Tibial nerve (tissue), 4 donors: ENCODE measurements around the gene FMNL2. TPM values are rescaled to one million over a fixed set of nuclear protein-coding genes. Genes with fewer than 3 reads are reported as not detected.

Experiments used
- DNase-seq, 2 donors: peaks; one replicate each; pipeline ENCODE4 v3.0.0-alpha.2; 2019; ENCODE audit warnings: low spot score in 2 of 2
- H3K27ac ChIP-seq, 4 donors: fragments of 200-600 bp; sonication (generic) in 3 of 4; one replicate each; pipeline ENCODE4 v1.5.1; 2017 to 2019; ENCODE audit warnings: mild to moderate bottlenecking in 1 of 4
- H3K27me3 ChIP-seq, 2 donors: fragments of 200-600 bp; sonication (generic) in 1 of 2; one replicate each; pipeline versions ENCODE4 v1.5.1 to v1.6.0; 2017 to 2019
- H3K36me3 ChIP-seq, 3 donors: fragments of 200-600 bp; sonication (generic); one replicate each; pipeline ENCODE4 v1.5.1; 2018 to 2019
- H3K4me1 ChIP-seq, 4 donors: fragments of 200-600 bp; sonication (generic) in 3 of 4; one replicate each; pipeline ENCODE4 v1.5.1; 2017 to 2019
- H3K4me3 ChIP-seq, 4 donors: fragments of 200-600 bp; sonication (generic) in 3 of 4; one replicate each; pipeline ENCODE4 v1.5.1; 2017 to 2019; ENCODE audit warnings: mild to moderate bottlenecking in 1 of 4, moderate library complexity in 1 of 4
- H3K9me3 ChIP-seq, 4 donors: fragments of 200-600 bp; sonication (generic) in 3 of 4; one replicate each; pipeline ENCODE4 v1.5.1; 2017 to 2019
- CTCF ChIP-seq, 5 experiments: fragments of 200-600 bp in 3 of 5; fragments of 450-650 bp in 2 of 5; sonication (generic) in 3 of 5; IDR thresholded peaks; one replicate each; pipeline ENCODE4 v1.5.1; 2016 to 2019; ENCODE audit warnings: antibody characterized with exemption in 5 of 5, mild to moderate bottlenecking in 3 of 5, moderate library complexity in 2 of 5
- EP300 ChIP-seq, 2 donors: sonication (generic); formaldehyde crosslinking; IDR thresholded peaks; one replicate each; pipeline ENCODE4 v1.6.1; 2017; ENCODE audit warnings: antibody characterized with exemption in 2 of 2, mild to moderate bottlenecking in 1 of 2
- POLR2A ChIP-seq, 2 donors: fragments of 450-650 bp; IDR thresholded peaks; one replicate each; pipeline ENCODE4 v1.6.1; 2017; ENCODE audit warnings: antibody characterized with exemption in 2 of 2, mild to moderate bottlenecking in 2 of 2, moderate library complexity in 2 of 2
- WGBS, 2 donors: methylation state at CpG; one replicate each; pipeline ENCODE4 v1.1.5; 2018; 5-methylcytosine and 5-hydroxymethylcytosine counted together
- total RNA-seq, 4 donors: library from RNA; depleted of rRNA; stranded (reverse); fragments of >200 nt; gene quantifications; one replicate each; pipeline ENCODE4 v1.1.0, GENCODE V29; 2016

The FMNL2 gene
- total RNA-seq, 4 donors from 2014 or later = 94.5 to 131 (median 98.1) TPM

- no peak overlapping the region for H3K27ac ChIP-seq
- DNase-seq = no peak
- H3K27me3 ChIP-seq = no peaks in the 10 kb centered on the region
- H3K9me3 ChIP-seq = no peaks in the 10 kb centered on the region
- 76 to 82% methylated on average over 6 of the region's 6 CpGs for WGBS, 2 donors
- no peaks in the 10 kb centered on the region for H3K36me3 ChIP-seq
- no peak overlapping the region for H3K4me3 ChIP-seq
- H3K4me1 ChIP-seq = peaks cover 0 to 40% (median 3%) of the 10 kb centered on the region in 4 donors
- no peak for TF ChIP-seq CTCF (IDR thresholded peaks at IDR 0.05)
- no peak for TF ChIP-seq POLR2A (IDR thresholded peaks at IDR 0.05)
- no peak for TF ChIP-seq EP300 (IDR thresholded peaks at IDR 0.05)
These were observed 142.5 kb downstream of the FMNL2 start for GRCh38 chr2:152477347-152478092.

GRCh38 chr2:152479282-152479681 lies 144.3 kb downstream of the FMNL2 start:
- H3K4me1 ChIP-seq = peaks cover 0 to 33% (median 4%) of the 10 kb centered on the region in 4 donors
- no peak for DNase-seq
- no peaks in the 10 kb centered on the region for H3K9me3 ChIP-seq
- 95 to 97% methylated on average over 3 of the region's 3 CpGs for WGBS, 2 donors
- no peak overlapping the region for H3K4me3 ChIP-seq
- no peaks in the 10 kb centered on the region for H3K36me3 ChIP-seq
- no peaks in the 10 kb centered on the region for H3K27me3 ChIP-seq
- TF ChIP-seq POLR2A (IDR thresholded peaks at IDR 0.05) = no peak
- no peak for TF ChIP-seq EP300 (IDR thresholded peaks at IDR 0.05)
- no peak for TF ChIP-seq CTCF (IDR thresholded peaks at IDR 0.05)
- H3K27ac ChIP-seq = no peak overlapping the region

- no peaks in the 10 kb centered on the region for H3K9me3 ChIP-seq
- H3K27ac ChIP-seq = no peak overlapping the region
- 94 to 95% methylated on average over 4 of the region's 4 CpGs for WGBS, 2 donors
- peaks cover 0 to 42% (median 6%) of the 10 kb centered on the region in 4 donors for H3K4me1 ChIP-seq
- H3K4me3 ChIP-seq = no peak overlapping the region
- H3K27me3 ChIP-seq = no peaks in the 10 kb centered on the region
- H3K36me3 ChIP-seq = no peaks in the 10 kb centered on the region
- DNase-seq = no peak
- TF ChIP-seq CTCF (IDR thresholded peaks at IDR 0.05) (no peak), POLR2A (IDR thresholded peaks at IDR 0.05) (no peak), EP300 (IDR thresholded peaks at IDR 0.05) (no peak)
These were observed 145.9 kb downstream of the FMNL2 start for GRCh38 chr2:152480821-152481399.

GRCh38 chr2:152481881-152482583 lies 147.1 kb downstream of the FMNL2 start:
- H3K9me3 ChIP-seq = no peaks in the 10 kb centered on the region
- no peak for TF ChIP-seq CTCF (IDR thresholded peaks at IDR 0.05)
- no peak for TF ChIP-seq POLR2A (IDR thresholded peaks at IDR 0.05)
- TF ChIP-seq EP300 (IDR thresholded peaks at IDR 0.05) = no peak
- H3K4me1 ChIP-seq = peaks cover 0 to 53% (median 10%) of the 10 kb centered on the region in 4 donors
- H3K27ac ChIP-seq = no peak overlapping the region
- no peak overlapping the region for H3K4me3 ChIP-seq
- WGBS, 2 donors = 80 to 84% methylated on average over 5 of the region's 5 CpGs
- H3K36me3 ChIP-seq = no peaks in the 10 kb centered on the region
- H3K27me3 ChIP-seq = no peaks in the 10 kb centered on the region
- DNase-seq = no peak
